ENCODE data around the gene ARID1B. TPM values are rescaled to one million over a fixed set of nuclear protein-coding genes. Genes with fewer than 3 reads are reported as not detected.

The ARID1B gene
- total RNA-seq, 2 donors from 2014 or later = 62.9 to 71.6 TPM

DNA sequence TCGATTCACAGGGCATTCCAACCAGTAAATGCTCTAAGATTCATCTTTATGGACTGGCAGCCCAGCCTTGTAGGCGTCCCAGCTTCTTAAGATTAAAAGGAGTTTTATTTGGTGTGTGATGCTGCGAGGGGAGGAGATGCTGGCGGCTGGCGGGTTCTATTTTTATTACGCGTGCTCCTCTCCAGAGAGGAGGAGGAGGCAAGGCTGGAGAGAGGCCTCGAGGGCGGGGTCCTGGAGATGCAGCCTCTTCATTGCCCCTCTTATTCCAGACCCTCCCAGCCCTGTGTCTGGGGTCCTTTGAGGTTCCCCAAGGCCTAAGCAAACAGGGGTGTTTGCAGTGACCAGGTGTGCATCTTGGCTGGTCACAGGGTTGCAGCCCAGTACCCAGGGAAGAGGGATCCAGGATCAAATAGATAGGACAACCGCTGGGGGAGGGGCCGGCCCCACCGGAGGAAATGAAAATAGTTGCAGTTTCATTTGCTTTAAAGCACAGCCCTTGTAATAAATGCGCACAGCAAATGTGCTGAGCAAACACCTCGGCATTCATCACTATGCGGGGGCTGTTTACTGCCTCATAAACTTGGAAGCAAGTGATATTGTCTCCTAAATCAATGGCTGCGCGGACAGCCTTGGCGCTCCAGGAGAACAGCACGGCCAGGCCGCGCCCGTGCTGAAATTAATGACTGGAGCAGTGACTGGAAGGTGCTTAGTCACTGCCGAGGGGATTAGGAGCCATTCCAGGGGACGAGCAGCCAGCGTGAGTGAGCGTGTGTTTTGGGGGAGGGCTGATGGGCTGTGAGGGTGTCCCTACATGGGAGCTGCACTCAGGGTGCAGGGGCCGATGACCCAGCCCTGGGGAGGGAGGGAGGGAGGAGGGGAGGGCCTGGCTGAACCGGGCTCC, 463.1 kb downstream of the ARID1B start:
- ATAC-seq (replicated peaks in 1 of 2) (no peak), DNase-seq (no peak)
- Mint-ChIP-seq H3K27me3 (ENCODE audit: low read depth) (peaks cover 31% of the 10 kb centered on the region), H3K36me3 (ENCODE audit: insufficient read depth in 2 of 2) (peaks cover 2 to 3% of the 10 kb centered on the region in 2 donors), H3K4me1 (ENCODE audit: low read depth) (peaks cover 12% of the 10 kb centered on the region), H3K4me3 (no peak overlapping the region), H3K27ac (no peak overlapping the region), H3K9me3 (peaks cover 4% of the 10 kb centered on the region in 2 donors)

DNA sequence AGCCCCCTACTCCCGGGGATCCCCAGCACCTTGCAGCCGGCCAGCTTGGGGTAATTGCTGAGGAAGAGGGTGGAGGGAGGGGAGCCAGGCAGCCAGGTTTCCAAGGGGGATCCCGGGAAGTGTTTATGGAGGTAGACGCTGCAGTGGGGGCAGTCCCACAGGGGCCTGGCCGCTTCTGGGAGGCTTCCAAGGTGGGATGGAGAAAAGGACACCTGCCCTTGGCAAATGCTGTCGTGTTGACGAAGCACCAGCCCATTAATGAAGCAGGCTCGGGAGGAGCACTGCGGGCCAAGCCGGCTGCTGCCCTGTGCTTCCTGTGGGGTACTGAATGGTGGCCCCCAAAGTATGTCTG, 463.8 kb downstream of the ARID1B start:
- H3K4me1 Mint-ChIP-seq (ENCODE audit: low read depth) = peaks cover 7% of the 10 kb centered on the region
- H3K9me3 Mint-ChIP-seq = peaks cover 4% of the 10 kb centered on the region in 2 donors
- ATAC-seq (replicated peaks in 1 of 2) (no peak), DNase-seq (no peak)
- peaks cover 0 to 3% of the 10 kb centered on the region in 2 donors for H3K36me3 Mint-ChIP-seq (ENCODE audit: insufficient read depth in 2 of 2)
- H3K4me3 Mint-ChIP-seq = no peak overlapping the region
- H3K27ac Mint-ChIP-seq = no peak overlapping the region
- H3K27me3 Mint-ChIP-seq (ENCODE audit: low read depth) = peaks cover 25% of the 10 kb centered on the region

DNA sequence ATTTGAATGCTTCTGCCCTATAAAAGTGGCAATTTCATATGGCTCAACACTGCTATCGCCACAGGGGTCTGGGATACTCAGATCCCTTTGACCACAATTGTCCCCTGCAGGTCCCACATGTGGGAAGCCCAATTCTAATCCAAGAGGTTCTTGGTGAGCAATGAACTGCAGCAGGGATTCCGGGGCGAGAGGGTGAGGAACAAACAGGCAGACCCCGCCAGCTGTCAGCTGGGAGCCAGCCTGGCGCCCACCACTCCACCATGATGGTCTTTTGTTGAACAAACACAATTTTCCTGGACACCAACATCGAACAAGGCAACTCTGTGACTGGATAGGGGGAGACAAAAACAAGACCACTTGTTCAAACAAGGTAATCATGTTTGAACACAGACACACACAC, 465.6 kb downstream of the ARID1B start:
- Mint-ChIP-seq H3K9me3 (peaks cover 4% of the 10 kb centered on the region in 2 donors), H3K36me3 (ENCODE audit: insufficient read depth in 2 of 2) (peaks cover 0 to 3% of the 10 kb centered on the region in 2 donors), H3K4me1 (ENCODE audit: low read depth) (peaks cover 7% of the 10 kb centered on the region), H3K27me3 (ENCODE audit: low read depth) (peaks cover 15% of the 10 kb centered on the region), H3K27ac (no peak overlapping the region), H3K4me3 (no peak overlapping the region)
- DNase-seq (no peak), ATAC-seq (replicated peaks in 1 of 2) (no peak)

DNA sequence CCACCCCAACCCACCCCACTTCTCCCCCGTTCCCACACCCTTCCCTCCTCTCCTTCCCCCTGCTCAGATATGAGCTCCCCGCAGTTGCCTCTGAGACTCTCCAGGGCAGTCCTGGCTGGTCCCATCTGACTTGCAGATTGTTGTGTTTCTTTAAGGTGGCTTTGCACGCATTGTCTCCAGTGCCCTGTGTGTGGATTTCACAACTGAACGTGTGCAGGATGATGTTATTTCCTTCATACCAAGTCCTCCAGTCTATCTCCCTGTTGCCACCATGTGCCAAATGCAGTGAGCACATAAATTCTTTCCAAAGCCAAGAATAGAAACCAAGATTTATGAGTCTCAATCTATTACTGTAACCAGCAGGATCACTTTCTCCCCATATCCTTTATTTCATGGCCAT, 467.0 kb downstream of the ARID1B start:
- Mint-ChIP-seq H3K4me3 (no peak overlapping the region), H3K9me3 (peaks cover 0 to 6% of the 10 kb centered on the region in 2 donors), H3K27me3 (ENCODE audit: low read depth) (peaks cover 7% of the 10 kb centered on the region), H3K27ac (no peak overlapping the region), H3K4me1 (ENCODE audit: low read depth) (peaks cover 7% of the 10 kb centered on the region), H3K36me3 (ENCODE audit: insufficient read depth in 2 of 2) (peaks cover 2 to 4% of the 10 kb centered on the region in 2 donors)
- ATAC-seq (replicated peaks in 1 of 2) = no peak
- no peak for DNase-seq

DNA sequence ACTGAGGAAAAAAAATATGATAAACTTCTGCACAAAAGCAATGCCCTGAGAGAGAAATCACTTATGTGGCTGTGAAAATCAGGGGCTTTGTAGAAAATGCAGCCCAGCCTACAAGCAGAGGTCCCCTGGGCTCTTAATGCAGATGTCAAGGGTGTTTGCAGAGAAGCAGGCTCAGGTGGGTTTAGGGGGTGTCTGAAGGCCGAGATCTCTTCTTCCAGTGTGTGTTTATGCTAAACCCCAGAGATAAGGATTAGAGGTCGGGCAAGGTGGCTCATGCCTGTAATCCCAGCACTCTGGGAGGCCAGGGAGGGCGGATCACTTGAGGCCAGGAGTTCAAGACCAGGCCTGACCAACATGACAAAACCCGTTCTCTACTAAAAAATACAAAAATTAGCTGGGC, 467.6 kb downstream of the ARID1B start:
- Mint-ChIP-seq H3K4me1 (ENCODE audit: low read depth) (peaks cover 7% of the 10 kb centered on the region), H3K36me3 (ENCODE audit: insufficient read depth in 2 of 2) (peaks cover 2 to 4% of the 10 kb centered on the region in 2 donors), H3K27me3 (ENCODE audit: low read depth) (peaks cover 8% of the 10 kb centered on the region), H3K9me3 (peaks cover 0 to 6% of the 10 kb centered on the region in 2 donors), H3K4me3 (no peak overlapping the region), H3K27ac (no peak overlapping the region)
- ATAC-seq (replicated peaks in 1 of 2) = no peak
- no peak for DNase-seq

DNA sequence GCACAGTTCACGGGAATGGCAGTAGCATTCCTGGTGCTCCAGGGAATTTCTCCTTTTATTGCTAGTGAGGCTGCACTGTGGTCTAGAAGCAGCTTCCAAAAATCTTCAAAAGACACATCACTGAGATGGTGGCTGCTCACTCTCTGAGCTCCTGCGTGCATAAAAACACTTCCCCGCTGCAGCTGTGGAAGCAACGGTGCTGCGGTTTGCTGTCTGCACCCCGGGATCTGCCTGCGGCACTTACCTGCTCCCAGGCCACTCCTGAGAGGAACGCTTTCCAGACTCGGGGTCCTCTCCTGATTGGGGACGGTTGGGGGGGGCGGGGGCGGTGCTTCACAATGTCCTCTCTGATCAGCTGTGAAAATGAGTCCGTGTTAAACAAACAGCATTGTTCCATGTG, 468.3 kb downstream of the ARID1B start:
- Mint-ChIP-seq H3K4me1 (ENCODE audit: low read depth) (peaks cover under 1% of the 10 kb centered on the region), H3K4me3 (no peak overlapping the region), H3K36me3 (ENCODE audit: insufficient read depth in 2 of 2) (peaks cover 2 to 4% of the 10 kb centered on the region in 2 donors), H3K27ac (no peak overlapping the region), H3K27me3 (ENCODE audit: low read depth) (peaks cover 14% of the 10 kb centered on the region), H3K9me3 (peaks cover 0 to 6% of the 10 kb centered on the region in 2 donors)
- ATAC-seq (replicated peaks in 1 of 2) (no peak), DNase-seq (no peak)

DNA sequence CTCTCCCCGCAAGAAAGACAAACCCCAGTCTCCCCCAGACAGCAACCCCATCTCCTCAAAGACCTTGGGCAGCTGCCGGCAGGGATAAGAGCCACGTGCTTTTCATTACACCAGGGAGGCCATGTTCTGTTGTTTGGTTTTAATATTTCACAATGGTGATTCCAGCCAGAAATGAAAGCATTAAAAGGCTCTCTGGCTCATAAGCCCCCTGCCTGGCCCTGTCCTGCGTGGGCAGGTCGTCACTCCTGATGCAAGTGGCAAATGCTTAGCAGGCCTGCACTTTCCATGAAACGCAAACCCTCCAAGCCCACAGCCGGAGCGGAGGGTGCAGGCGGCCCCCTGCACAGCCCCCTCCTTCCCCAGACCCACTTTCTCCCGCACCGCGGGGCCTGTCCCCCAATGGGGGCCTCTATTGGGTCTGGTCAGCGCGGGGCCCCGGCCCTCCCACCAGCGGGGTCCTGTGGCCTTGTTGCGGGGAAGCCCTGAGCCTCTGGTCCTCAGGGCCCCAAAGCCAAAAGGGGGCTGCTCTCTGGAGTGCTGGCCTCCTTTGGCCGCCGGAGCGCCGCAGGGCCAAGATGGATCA, 469.0 kb downstream of the ARID1B start:
- no peaks in the 10 kb centered on the region for H3K4me1 Mint-ChIP-seq (ENCODE audit: low read depth)
- DNase-seq (no peak), ATAC-seq (replicated peaks in 1 of 2) (no peak)
- no peak overlapping the region for H3K27ac Mint-ChIP-seq
- peaks cover 0 to 6% of the 10 kb centered on the region in 2 donors for H3K9me3 Mint-ChIP-seq
- peaks cover 2 to 4% of the 10 kb centered on the region in 2 donors for H3K36me3 Mint-ChIP-seq (ENCODE audit: insufficient read depth in 2 of 2)
- no peak overlapping the region for H3K4me3 Mint-ChIP-seq
- peaks cover 15% of the 10 kb centered on the region for H3K27me3 Mint-ChIP-seq (ENCODE audit: low read depth)

DNA sequence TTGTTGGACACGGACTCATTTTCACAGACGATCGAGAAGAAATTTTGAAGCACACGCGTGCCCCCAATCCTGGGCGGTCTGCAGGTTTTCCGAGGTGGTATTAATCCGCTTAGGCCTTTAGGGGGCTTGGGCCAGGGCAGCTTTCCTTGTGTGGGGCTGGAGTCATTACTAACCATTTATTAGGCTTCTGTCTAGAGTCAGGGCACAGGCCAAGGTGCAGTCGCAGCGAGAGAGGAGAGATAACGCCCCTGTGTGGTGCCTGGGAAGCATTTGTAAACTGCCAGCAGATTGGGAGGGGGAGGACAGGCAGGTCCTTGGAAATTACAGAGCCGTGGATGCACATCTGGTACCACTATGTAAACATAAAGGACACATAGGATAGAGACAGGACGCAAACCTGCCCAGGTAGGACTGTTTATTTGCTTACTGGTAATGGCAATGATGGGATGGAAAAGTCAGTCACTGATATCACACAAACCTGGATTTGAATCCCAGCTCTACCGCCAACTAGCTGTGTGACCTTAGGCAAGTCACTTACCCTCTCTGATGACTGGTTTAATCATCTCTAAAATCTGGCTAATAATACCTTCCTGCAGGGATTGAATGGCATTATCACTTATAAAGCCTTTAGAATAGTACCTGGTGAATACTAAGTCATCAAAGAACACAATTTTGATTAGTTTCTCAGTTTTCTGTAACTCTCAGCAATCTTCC, 469.8 kb downstream of the ARID1B start:
- Mint-ChIP-seq H3K9me3 (peaks cover 0 to 6% of the 10 kb centered on the region in 2 donors), H3K27ac (no peak overlapping the region), H3K4me3 (no peak overlapping the region), H3K27me3 (ENCODE audit: low read depth) (peaks cover 15% of the 10 kb centered on the region), H3K4me1 (ENCODE audit: low read depth) (no peaks in the 10 kb centered on the region), H3K36me3 (ENCODE audit: insufficient read depth in 2 of 2) (peaks cover 2 to 4% of the 10 kb centered on the region in 2 donors)
- DNase-seq (no peak), ATAC-seq (replicated peaks in 1 of 2) (no peak)

DNA sequence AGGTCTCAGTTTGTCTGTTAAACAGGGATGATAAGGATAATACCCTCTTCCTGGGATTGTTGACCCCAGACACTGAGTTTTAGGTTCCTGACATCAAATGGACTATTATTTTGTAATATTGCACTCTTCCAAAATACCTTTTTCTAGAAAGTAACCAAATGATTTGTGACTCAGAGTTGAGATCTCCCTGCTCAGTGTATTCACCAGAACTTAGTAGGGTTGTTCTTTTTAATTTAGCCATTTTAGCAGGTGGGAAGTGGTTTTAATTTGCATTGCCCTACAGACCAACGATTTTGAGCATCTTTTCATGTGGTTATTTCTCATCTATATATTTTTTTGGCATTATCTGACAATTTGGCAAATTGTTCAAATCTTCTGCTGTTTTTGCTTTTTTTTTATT, 471.1 kb downstream of the ARID1B start:
- Mint-ChIP-seq H3K4me3 (no peak overlapping the region), H3K27me3 (ENCODE audit: low read depth) (peaks cover 15% of the 10 kb centered on the region), H3K9me3 (peaks cover 0 to 6% of the 10 kb centered on the region in 2 donors), H3K36me3 (ENCODE audit: insufficient read depth in 2 of 2) (peaks cover 2 to 4% of the 10 kb centered on the region in 2 donors), H3K4me1 (ENCODE audit: low read depth) (no peaks in the 10 kb centered on the region), H3K27ac (no peak overlapping the region)
- no peak for DNase-seq
- no peak for ATAC-seq (replicated peaks in 1 of 2)

DNA sequence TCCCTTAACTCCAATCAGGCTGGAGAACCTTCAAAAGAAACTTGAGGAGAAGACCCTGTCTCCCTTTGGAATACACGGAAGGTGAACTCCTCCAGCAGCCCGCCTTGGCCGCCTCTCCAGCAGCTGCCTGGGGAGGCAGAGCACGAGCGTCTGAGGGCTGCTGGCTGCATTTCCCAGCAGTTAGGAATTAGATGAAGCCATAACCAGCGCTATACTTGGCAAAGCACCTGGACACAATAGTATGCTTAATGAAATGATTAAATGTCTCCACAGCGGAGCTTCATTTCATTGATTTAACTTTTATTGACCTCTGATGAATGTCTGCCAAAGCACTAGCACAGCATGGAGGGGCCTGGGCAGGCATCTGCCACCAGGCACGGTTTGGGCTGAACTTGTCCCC, 472.6 kb downstream of the ARID1B start:
- Mint-ChIP-seq H3K4me1 (ENCODE audit: low read depth) (no peaks in the 10 kb centered on the region), H3K36me3 (ENCODE audit: insufficient read depth in 2 of 2) (peaks cover 2 to 4% of the 10 kb centered on the region in 2 donors), H3K9me3 (peaks cover 0 to 6% of the 10 kb centered on the region in 2 donors), H3K27ac (no peak overlapping the region), H3K27me3 (ENCODE audit: low read depth) (peaks cover 8% of the 10 kb centered on the region), H3K4me3 (no peak overlapping the region)
- DNase-seq = no peak
- ATAC-seq (replicated peaks in 1 of 2) = no peak

DNA sequence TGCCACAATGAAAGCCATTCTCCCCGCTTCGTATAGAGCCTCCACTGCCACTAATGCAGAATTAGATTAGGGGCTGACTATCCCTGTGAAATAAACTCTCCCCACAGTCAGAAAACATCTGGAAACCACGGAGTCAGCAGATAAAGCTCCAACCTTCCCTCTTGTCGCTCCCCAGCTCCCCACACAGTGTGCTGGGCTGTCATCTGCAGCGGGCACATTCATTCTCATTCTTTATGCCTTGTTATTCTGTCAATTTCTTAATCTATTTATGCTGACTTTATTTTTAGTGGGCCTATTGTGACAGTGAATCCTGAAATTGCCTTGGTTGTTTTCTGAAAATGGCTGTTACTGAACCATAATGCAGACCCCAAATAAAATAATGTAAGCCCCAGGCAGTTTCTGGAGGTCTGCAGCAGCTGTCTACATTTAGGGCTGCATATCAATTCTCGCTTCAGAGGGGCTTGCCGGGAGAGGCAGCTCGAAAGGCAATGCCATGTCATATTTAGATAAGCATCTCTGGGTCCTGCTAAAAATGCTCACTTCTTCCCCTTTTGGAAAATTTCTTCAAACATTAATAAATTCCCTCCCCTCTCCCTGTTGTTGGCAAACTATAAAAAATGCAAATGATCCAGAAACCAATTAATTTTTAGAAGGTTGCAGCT, 474.5 kb downstream of the ARID1B start:
- no peaks in the 10 kb centered on the region for H3K4me1 Mint-ChIP-seq (ENCODE audit: low read depth)
- H3K27me3 Mint-ChIP-seq (ENCODE audit: low read depth) = peaks cover 15% of the 10 kb centered on the region
- no peak for ATAC-seq (replicated peaks in 1 of 2)
- H3K4me3 Mint-ChIP-seq = no peak overlapping the region
- peaks cover 2 to 4% of the 10 kb centered on the region in 2 donors for H3K36me3 Mint-ChIP-seq (ENCODE audit: insufficient read depth in 2 of 2)
- DNase-seq = no peak
- peaks cover 0 to 6% of the 10 kb centered on the region in 2 donors for H3K9me3 Mint-ChIP-seq
- H3K27ac Mint-ChIP-seq = no peak overlapping the region

DNA sequence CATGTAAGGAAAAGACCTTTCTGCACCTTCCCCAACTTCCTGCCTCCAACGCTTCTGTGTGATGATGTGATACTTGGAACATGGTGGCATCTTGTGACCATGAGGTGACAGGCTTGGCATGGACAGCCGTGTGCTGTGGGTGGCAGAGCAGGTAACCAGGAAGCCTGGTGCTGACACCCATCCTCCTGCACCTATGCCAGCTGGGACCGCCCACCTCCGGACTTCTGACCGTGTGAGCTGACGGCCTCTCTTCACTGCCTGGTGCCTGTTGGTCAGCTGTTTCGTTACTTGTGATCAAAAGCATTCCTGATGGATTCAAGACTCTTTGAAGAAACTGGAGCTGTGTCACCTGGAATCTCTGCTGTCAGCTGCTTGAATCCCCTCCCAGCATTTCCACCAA, 475.8 kb downstream of the ARID1B start:
- ATAC-seq (replicated peaks in 1 of 2) = no peak
- H3K36me3 Mint-ChIP-seq (ENCODE audit: insufficient read depth in 2 of 2) = peaks cover 2 to 4% of the 10 kb centered on the region in 2 donors
- peaks cover 0 to 4% of the 10 kb centered on the region in 2 donors for H3K9me3 Mint-ChIP-seq
- H3K27me3 Mint-ChIP-seq (ENCODE audit: low read depth) = peaks cover 15% of the 10 kb centered on the region
- H3K4me1 Mint-ChIP-seq (ENCODE audit: low read depth) = no peaks in the 10 kb centered on the region
- H3K4me3 Mint-ChIP-seq = no peak overlapping the region
- no peak for DNase-seq
- no peak overlapping the region for H3K27ac Mint-ChIP-seq

DNA sequence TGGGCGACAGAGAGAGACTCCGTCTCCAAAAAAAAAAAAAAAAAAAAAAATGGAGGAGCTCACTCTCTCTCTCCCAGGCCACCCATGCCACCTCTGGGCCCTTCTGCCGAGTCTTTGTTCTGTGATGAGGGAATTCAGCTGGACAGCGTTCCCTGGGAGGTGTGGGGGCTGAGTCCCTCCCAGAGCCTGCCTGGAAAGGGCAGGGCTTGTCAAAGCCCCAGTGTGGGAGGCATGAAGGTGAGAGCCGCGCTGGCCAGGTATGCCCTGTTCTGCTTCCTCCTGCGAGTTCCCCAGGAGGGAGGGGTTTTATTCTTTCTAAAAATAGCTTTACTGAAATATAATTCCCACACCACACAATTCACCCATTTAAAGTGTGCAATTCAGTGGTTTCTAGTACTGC, 476.5 kb downstream of the ARID1B start:
- ATAC-seq (replicated peaks in 1 of 2) = no peak
- H3K27me3 Mint-ChIP-seq (ENCODE audit: low read depth) = peaks cover 15% of the 10 kb centered on the region

More for the DNA sequence above, 476.5 kb downstream of the ARID1B start:
- Mint-ChIP-seq H3K4me1 (ENCODE audit: low read depth) (no peaks in the 10 kb centered on the region), H3K27ac (no peak overlapping the region), H3K9me3 (peaks cover 0 to under 1% of the 10 kb centered on the region in 2 donors), H3K36me3 (ENCODE audit: insufficient read depth in 2 of 2) (no peaks in the 10 kb centered on the region), H3K4me3 (no peak overlapping the region)
- no peak for DNase-seq
